ENCODE measurements around the gene DIPK1A. TPM values are rescaled to one million over a fixed set of nuclear protein-coding genes. Genes with fewer than 3 reads are reported as not detected.

Gene DIPK1A
- total RNA-seq, 1 experiment from 2014 or later: 8.6 TPM

DNA sequence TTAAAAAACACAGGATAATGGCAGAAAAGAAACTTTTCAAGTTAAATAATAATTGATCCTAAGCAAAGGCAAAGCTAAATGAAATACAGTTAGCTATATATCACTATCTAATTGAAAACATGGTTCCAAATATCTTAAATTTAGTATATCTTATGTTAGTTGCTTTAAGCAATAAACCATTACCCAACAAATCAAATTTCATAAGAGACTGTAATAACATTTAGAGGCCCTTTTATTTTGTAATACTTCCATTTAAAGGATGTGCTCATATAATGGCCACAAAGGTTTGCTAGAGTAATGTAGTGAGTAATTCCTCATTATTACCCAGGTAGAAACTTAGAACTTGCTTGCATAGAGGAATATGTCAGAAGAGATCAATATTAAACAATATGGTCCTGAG, 97.1 kb downstream of the DIPK1A start:
- in situ Hi-C loops (cut with HindIII; ENCODE audit: low pct_unique_long_range_greater_than_20kb, low sequenced_read_pairs): no loop called here
- DNase-seq (ENCODE audit: low read depth): no peak

DNA sequence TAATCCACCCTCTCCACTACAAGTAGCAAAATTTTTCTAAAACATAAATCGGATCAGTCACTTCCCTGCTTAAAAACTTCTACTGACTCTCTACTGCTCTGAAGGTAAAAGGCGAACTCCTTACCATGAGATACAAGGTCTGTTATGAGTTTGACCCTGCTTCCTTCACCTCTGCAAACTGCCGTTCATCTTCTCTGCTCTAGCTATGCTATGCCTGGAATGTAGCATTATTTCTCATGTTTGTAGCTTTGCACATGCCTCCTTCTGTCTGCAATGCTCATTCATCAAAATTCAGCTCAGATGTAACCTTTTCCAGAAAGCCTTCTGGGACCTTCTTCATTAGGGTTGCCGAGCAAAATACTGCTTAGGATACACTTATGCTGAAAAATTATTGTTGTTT, 98.7 kb downstream of the DIPK1A start:
- in situ Hi-C loops (cut with HindIII; ENCODE audit: low pct_unique_long_range_greater_than_20kb, low sequenced_read_pairs): no loop called here
- DNase-seq (ENCODE audit: low read depth): no peak

DNA sequence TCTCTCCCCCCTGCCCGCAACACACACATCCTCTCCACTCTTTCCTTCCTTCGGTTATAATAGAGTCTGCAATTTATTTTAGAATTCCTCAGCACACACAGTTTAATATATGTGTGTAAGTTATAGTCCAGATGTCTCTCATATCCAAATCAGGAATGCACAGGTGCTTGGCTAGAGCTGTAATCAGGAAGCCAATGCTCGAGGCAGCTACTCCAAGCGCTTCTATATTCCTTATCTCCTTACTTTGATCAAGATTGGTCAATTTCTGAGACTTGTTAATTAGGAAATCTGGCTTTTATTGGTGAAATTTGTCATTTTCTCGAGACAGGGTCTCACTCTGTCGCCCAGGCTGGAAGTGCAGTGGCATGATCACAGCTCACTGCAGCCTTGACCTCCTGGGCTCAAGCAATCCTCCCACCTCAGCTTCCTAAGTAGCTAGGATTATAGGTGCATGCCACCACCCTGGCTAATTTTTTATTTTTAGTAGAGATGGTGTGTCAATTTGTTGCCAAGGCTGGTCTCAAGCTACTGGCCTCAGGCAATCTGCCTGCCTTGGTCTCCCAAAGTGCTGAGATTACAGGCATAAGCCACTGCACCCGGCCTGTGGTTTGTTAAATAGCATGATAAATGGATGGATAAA, 101.7 kb downstream of the DIPK1A start:
- no peak for DNase-seq (ENCODE audit: low read depth)
- in situ Hi-C loops (cut with HindIII; ENCODE audit: low pct_unique_long_range_greater_than_20kb, low sequenced_read_pairs): no loop called here

DNA sequence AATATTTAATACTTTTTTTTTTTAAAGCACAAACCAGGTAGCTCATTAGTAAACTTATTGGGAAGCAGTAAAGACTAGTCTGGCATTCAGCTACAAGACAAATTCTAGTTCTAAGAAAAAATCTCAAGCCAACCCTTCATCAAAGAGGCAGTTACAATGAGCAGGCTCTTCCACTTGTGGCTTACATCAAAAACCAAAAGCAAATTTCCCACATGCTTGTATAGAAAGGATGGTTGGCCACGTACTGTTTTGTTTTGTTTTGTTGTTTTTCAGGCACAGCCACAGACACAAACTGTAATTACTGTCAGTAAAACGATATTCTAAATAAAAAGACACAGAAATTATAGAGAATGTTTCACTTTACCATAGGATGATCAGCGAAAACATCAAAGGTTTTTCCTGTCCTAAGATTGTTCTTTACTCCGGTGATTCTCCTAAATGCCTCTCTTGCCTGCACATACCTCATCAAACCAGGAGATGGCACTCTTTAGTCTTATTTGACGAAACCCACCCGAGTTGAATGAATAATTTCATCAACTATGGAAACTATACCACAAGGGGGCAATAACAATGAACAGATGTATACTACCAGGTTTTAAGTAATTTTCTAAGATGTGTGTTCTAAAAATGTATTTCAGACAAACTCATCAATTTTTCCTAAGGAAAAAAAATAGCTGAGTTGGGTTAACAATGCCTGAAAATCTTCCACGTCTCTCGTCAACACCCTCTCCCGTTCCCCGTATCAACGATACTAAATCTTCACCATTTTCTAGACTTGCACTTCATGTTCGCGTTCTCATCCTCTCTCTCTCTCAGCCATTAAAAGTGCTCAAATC, 102.5 kb downstream of the DIPK1A start:
- in situ Hi-C loops (cut with HindIII; ENCODE audit: low pct_unique_long_range_greater_than_20kb, low sequenced_read_pairs): no loop called here

DNA sequence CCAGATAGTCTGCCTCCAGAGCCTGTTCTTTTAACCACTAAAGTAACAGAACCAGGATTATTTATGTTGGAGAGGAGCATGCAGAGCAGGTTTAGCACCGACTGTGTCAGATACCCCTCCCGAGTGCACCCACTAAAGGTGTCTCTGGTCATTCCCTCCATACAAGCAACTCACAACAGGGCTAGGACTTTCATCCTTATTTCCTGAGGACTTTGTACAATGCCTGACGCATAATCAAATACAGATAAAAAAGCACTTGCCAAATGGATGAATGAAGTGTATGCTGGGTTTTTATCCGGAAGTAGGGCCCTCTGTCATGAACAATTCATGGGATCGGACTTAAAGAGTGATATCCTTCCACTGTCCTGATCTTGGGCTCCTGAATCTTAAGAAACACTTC, 103.4 kb downstream of the DIPK1A start:
- no peak for DNase-seq (ENCODE audit: low read depth)
- in situ Hi-C loops (cut with HindIII; ENCODE audit: low pct_unique_long_range_greater_than_20kb, low sequenced_read_pairs): no loop called here

More for the DNA sequence above, 102.5 kb downstream of the DIPK1A start:
- DNase-seq (ENCODE audit: low read depth): peak; percentile 60

DNA sequence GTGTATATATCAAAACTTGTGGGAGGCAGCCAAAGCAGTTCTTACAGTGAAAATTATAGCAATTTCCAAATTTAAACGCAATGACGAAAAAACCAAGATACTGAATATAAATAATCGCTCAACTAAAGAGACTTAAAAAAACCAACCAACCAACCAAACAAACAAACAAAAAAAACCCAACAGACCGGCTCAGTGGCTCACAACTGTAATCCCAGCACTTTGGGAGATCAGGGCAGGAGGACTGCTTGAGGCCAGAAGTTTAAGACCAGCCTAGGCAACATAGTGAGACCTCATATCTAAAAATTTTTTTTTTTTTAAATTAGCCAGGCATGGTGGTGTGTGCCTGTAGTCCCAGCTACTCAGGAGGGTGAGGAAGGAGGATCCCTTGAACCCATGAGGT, 106.0 kb downstream of the DIPK1A start:
- in situ Hi-C loops (cut with HindIII; ENCODE audit: low pct_unique_long_range_greater_than_20kb, low sequenced_read_pairs): no loop called here

DNA sequence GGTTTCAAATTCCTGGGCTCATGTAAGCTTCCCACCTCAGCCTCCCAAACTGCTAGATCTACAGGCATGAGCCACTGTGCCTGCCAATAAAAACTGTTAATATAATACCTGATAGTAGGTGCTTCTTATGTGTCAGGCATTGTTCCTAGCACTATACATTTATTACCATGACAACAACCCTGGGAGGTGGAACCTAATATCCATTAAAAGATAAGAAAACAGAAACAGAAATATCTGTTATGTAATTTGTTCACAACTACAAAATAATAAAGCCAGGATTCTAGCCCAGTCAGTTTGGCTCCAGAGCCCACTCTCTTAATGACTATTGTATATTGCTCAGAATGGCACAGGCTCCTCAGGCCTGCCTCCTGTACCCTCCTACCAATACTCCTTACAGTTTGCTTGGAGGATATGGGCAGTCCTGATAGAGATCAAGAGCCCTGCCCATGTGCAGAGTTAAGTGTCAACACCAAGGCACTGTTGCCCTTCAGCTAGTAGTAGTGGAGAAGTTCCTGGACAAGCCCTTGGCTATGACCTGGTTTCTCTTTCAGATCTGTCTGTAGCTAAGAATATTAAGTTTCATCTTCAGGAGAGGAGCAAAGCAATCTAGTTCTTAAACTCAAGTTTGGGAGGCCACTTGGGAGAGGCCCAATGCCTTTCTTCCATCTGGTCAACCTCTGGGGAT, 107.0 kb downstream of the DIPK1A start:
- DNase-seq (ENCODE audit: low read depth): no peak
- in situ Hi-C loops (cut with HindIII; ENCODE audit: low pct_unique_long_range_greater_than_20kb, low sequenced_read_pairs): no loop called here

More for the DNA sequence above, 106.0 kb downstream of the DIPK1A start:
- DNase-seq (ENCODE audit: low read depth): no peak

DNA sequence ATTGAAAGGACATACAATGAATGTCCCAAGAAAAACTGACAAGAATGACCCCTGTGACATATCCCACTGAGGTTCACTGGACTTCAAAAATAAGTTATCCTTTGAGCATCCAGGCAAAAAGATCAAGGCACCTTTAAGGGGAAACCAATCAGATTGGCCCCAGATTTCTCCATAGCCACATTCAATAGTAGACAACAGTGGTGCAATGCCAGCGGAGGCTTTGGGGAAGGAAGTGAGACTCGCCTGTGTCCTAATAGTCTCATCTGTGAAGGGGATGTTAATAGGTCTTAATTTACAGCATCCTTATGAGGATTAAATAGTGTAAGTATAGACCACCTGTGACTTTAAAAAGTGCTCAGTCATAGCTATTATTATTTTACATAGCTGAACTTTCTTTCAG, 108.0 kb downstream of the DIPK1A start:
- no peak for DNase-seq (ENCODE audit: low read depth)
- in situ Hi-C loops (cut with HindIII; ENCODE audit: low pct_unique_long_range_greater_than_20kb, low sequenced_read_pairs): no loop called here

DNA sequence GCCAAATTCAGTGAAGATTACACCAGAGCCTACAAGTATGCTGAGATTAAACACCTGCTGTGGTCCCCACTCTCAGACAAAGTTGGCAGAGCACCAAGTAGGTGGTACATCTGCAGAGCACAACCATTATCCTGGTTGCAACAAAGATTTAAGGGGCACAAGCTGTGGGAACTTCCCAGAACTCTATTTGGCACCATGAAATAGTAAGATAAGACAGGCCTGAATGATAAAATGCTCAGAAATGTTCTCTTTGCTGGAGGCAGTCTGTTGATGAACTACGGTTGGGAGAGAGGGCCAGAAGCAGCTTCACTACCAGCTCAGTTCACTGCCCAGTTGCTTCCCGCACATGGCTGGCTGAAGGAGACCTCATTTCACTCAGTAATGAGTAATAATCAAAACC, 109.5 kb downstream of the DIPK1A start:
- in situ Hi-C loops (cut with HindIII; ENCODE audit: low pct_unique_long_range_greater_than_20kb, low sequenced_read_pairs): no loop called here
- no peak for DNase-seq (ENCODE audit: low read depth)

DNA sequence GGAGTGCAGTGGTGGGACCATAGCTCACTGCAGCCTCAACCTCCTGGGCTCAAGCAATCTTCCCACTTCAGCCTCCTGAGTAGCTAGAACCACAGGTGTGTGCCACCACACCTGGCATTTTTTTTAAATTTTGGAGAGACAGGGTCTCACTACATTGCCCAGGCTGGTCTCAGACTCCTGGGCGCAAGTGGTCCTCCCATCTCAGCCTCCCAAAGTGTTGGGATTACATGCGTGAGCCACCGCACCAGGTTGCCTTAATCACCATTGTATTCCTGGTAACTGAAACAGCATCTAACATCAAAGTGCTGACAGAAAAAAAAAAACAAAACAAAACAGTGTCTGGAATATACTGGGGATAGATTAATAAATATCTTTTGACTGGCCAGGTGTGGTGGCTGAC, 111.2 kb downstream of the DIPK1A start:
- in situ Hi-C loops (cut with HindIII; ENCODE audit: low pct_unique_long_range_greater_than_20kb, low sequenced_read_pairs): no loop called here
- no peak for DNase-seq (ENCODE audit: low read depth)

DNA sequence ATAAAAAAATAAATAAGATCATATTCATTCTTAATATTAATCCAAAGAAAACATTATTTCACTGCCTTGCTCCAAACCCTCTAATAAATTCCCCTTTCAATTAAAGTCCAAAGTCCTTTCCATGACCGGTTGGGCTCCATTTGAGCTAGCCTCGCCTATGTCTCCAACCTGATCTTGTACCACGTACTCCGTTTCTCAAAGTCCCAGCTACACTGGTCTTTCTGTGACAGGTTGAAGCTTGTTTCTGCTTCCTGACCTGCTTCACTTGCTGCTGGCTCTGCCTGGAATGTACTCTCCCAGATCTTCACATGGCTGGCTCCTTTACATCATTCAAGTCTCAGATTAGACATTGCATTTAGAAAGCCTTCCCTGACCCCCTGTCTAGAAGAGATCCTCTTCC, 113.1 kb downstream of the DIPK1A start:
- no peak for DNase-seq (ENCODE audit: low read depth)
- in situ Hi-C loops (cut with HindIII; ENCODE audit: low pct_unique_long_range_greater_than_20kb, low sequenced_read_pairs): no loop called here

DNA sequence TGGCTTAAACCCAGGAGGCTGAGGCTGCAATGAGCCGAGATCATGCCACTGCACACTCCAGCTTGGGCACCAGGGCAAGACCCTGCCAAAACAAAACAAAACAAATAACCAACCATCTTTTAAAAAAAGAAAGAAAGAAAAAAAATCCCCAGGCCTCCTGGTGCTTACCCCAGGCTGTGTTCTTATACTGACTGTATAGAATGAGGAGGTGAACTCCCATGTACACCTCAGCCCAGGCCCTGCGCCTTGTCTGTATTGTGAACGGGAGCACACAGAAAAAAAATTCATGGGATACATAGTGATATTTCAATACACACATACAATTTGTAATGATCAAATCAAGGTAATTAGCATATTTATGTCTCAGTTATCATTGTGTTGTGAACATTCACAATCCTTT, 115.4 kb downstream of the DIPK1A start:
- in situ Hi-C loops (cut with HindIII; ENCODE audit: low pct_unique_long_range_greater_than_20kb, low sequenced_read_pairs): no loop called here
- no peak for DNase-seq (ENCODE audit: low read depth)

DNA sequence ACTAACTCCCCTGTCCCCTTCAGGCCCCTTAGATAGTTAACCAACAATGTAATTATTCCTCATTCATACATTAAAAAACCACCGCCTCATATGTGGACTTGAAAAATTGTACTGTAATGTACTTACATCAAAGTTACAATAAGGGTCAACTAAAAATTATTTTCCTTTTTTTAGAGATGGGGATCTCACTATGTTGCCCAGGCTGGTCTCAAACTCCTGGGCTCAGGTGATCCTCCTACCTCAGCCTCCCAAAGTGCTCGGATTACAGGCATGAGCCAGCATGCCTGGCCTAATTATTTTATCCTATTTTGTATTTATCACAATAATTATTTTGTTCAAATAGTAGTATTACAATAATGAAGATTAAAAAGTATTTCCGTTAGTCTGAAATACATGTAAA, 116.8 kb downstream of the DIPK1A start:
- in situ Hi-C loops (cut with HindIII; ENCODE audit: low pct_unique_long_range_greater_than_20kb, low sequenced_read_pairs): no loop called here
- no peak for DNase-seq (ENCODE audit: low read depth)

DNA sequence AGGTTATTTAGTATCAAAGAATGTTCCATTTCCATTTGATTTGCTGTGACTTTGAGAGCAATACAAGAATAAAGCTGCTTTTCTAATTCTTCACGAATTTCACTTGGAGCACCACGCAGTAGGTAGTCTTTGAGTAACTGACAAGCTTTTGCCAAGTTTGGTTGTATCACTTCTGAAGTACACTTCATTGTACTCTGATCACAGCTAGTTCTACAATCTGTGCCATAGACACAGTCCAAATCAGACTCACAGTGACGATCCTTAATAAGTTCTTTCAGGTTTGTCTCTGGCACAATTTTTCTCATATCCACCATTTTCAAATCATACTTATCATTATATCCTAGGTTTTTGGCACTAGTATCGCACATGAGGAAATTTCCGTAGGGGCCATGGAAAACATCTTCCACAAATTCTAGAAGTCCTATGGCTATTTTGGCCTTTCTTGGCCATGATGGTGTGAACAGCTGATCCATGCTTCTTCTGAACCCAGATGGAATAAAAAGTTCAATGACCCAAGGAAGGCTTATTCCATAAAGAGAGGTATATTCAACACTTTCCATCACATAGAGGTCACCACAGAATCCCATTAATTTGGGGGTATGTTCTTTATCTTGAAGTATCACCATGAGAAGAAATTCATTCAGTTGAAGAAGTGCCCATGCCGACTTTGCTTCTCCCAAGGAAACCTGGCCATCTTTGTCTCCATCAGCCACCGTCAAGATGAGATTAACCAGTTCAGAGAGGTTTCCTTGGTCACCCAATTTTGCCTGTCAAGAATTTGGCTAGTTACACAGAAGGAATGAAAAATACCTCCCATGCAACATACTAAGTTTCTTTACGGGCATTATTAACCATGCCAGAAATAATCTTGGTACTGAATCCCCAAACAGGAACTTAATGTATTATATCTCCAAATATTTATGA, 117.6 kb downstream of the DIPK1A start:
- DNase-seq (ENCODE audit: low read depth): no peak
- in situ Hi-C loops (cut with HindIII; ENCODE audit: low pct_unique_long_range_greater_than_20kb, low sequenced_read_pairs): no loop called here

DNA sequence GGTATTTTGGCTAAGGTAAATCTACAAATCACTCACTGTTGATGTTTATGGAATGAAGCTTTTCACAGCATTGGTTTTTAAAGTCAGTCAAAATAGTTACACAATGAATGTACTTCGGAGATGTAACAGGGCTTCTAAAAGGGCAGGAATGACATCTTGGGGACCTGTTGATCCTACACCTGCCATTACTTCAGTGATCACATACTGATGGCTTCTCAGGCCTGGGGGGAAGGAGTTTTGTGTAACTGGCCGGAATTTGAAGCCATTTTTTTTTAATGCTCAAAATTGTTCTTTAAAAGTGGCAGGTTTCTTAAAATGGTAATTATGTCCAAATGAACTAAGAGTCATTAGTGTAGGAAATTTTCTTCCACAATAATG, 118.2 kb downstream of the DIPK1A start:
- no peak for DNase-seq (ENCODE audit: low read depth)
- in situ Hi-C loops (cut with HindIII; ENCODE audit: low pct_unique_long_range_greater_than_20kb, low sequenced_read_pairs): no loop called here

DNA sequence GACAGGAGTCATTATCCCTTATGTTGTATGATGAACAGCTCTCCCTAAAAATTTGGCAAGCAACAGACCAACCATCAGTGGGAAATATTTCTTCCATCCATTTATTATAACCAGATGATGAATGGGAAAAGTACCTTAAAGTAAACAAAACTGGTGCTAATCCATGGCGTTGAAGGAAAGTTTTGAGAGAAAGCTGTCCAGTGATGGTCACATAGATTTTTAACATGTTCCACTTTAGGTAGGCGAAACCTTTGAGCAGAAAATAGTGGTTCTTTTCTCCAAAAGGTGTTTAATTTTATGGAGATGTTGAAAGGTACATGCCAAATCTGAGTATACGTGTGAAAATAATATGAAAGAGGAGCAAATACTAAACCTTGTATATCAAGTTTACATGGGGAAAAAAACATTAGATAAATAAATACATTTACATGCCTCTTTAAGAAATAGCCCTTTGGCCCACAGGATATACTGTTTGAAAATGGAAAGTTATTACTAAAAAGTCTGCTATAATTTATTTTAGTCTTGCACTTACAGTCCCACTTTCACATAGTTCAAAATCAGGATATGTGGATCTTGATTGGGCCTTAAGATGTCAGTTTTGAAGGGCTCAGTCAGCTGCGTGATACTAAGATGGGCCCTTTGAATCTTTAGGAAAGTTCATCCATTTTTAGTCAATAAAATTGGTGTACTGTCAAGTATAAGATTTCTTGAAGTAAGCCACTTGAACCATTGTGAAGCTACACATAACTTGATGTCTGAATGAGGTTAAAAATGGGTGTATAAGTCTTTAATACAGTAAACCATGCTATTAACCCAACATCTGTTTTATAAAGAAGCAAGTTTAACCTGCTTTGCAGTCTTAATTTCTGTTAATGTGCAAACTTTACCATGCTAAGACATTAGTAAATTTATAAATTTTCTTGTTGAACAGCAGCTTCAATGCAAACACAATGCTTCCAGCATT, 118.9 kb downstream of the DIPK1A start:
- DNase-seq (ENCODE audit: low read depth): no peak
- in situ Hi-C loops (cut with HindIII; ENCODE audit: low pct_unique_long_range_greater_than_20kb, low sequenced_read_pairs): no loop called here

DNA sequence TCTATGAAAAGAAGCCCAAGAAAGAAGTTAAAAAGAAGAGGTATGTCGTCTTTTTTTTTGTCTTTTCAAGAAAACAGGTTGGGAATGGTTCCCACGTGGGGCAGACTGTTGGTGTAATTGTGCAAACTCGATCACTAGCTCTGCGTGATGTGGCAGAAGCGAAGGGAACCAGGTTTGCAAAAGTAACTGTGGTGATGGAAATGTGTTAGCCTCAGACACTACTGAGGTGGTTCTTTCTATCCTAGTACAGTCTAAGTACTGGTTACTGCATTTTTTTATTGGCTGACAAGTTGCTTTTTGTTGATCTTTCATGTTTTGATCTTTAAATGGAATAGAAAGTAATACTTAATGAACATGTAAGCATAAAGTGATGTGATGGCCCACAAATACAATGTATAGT, 120.7 kb downstream of the DIPK1A start:
- in situ Hi-C loops (cut with HindIII; ENCODE audit: low pct_unique_long_range_greater_than_20kb, low sequenced_read_pairs): no loop called here
- no peak for DNase-seq (ENCODE audit: low read depth)

Data from Caki2 (cell line).